ENCODE results near the gene GRB10. TPM values are rescaled to one million over a fixed set of nuclear protein-coding genes. Genes with fewer than 3 reads are reported as not detected.

GRB10 gene
- total RNA-seq, 1 experiment from 2014 or later = 47.9 TPM

- CTCF ChIA-PET = no interaction called here
- H4K20me1 ChIP-seq (ENCODE audit: insufficient read depth) = peaks cover 26% of the 10 kb centered on the region
- H3K27ac ChIP-seq = no peak overlapping the region
These were observed 98.5 kb downstream of the GRB10 start for GRCh38 chr7:50684011-50684712.

GRCh38 chr7:50682573-50682972 lies 100.1 kb downstream of the GRB10 start:
- Histone ChIP-seq H3K4me3 (no peak overlapping the region), H3K4me1 (replicated peaks; ENCODE audit: insufficient read depth) (peaks cover 32% of the 10 kb centered on the region), H3K4me2 (no peak overlapping the region), H3K79me2 (ENCODE audit: low read depth) (no peaks in the 10 kb centered on the region), H3K9me3 (ENCODE audit: insufficient read depth, low read depth) (no peaks in the 10 kb centered on the region), H2AFZ (no peak overlapping the region), H3F3A (ENCODE audit: insufficient read depth, low read depth) (no peaks in the 10 kb centered on the region; the same call in none of the 2 replicates), H4K20me1 (ENCODE audit: insufficient read depth) (peaks cover 38% of the 10 kb centered on the region), H3K9me2 (ENCODE audit: insufficient read depth) (no peaks in the 10 kb centered on the region), H3K27me3 (ENCODE audit: insufficient read depth, low read depth) (no peaks in the 10 kb centered on the region), H3K27ac (no peak overlapping the region), H3K36me3 (ENCODE audit: low read depth) (peaks cover 3% of the 10 kb centered on the region; the same call in 1 of the 2 replicates)
- intact Hi-C loops (cut with micrococcal nuclease; ENCODE audit: unreplicated experiment) = no loop called here
- POLR2A ChIA-PET (ENCODE audit: unreplicated experiment) = no interaction called here
- BruUV-seq (replicated peaks) = no TSS peak
- TF ChIP-seq EZH2 (IDR thresholded peaks at IDR 0.05; ENCODE audit: low read depth) (no peak), CTCF (conservative IDR thresholded peaks at IDR 0.05) (no peak)
- DNase-seq = no peak
- CTCF ChIA-PET = no interaction called here

More at GRCh38 chr7:50684011-50684712, 98.5 kb downstream of the GRB10 start:
- H3K4me1 ChIP-seq (replicated peaks; ENCODE audit: insufficient read depth) = peaks cover 29% of the 10 kb centered on the region
- H3K79me2 ChIP-seq (ENCODE audit: low read depth) = no peaks in the 10 kb centered on the region
- intact Hi-C loops (cut with micrococcal nuclease; ENCODE audit: unreplicated experiment) = loop anchor here (2.0 kb wide), 1 partner anchor 109 kb away; no protein-coding TSS in a partner anchor
- no TSS peak for BruUV-seq (replicated peaks)
- H3K27me3 ChIP-seq (ENCODE audit: insufficient read depth, low read depth) = no peaks in the 10 kb centered on the region
- TF ChIP-seq EZH2 (IDR thresholded peaks at IDR 0.05; ENCODE audit: low read depth) = no peak
- no peak for TF ChIP-seq CTCF (conservative IDR thresholded peaks at IDR 0.05)
- H3K4me2 ChIP-seq = no peak overlapping the region
- no peaks in the 10 kb centered on the region for H3K9me2 ChIP-seq (ENCODE audit: insufficient read depth)
- peaks cover 5% of the 10 kb centered on the region; the same call in 1 of the 2 replicates for H3K36me3 ChIP-seq (ENCODE audit: low read depth)
- no peaks in the 10 kb centered on the region for H3K9me3 ChIP-seq (ENCODE audit: insufficient read depth, low read depth)
- no peak for DNase-seq
- H3K4me3 ChIP-seq = no peak overlapping the region
- POLR2A ChIA-PET (ENCODE audit: unreplicated experiment) = no interaction called here
- no peaks in the 10 kb centered on the region; the same call in none of the 2 replicates for H3F3A ChIP-seq (ENCODE audit: insufficient read depth, low read depth)
- H2AFZ ChIP-seq = no peak overlapping the region

GRCh38 chr7:50682079-50682478 lies 100.6 kb downstream of the GRB10 start:
- intact Hi-C loops (cut with micrococcal nuclease; ENCODE audit: unreplicated experiment) = no loop called here

More at GRCh38 chr7:50682079-50682478, 100.6 kb downstream of the GRB10 start:
- Histone ChIP-seq H3K9me2 (ENCODE audit: insufficient read depth) (no peaks in the 10 kb centered on the region), H3K79me2 (ENCODE audit: low read depth) (no peaks in the 10 kb centered on the region), H3K27ac (no peak overlapping the region), H3K9me3 (ENCODE audit: insufficient read depth, low read depth) (no peaks in the 10 kb centered on the region), H3F3A (ENCODE audit: insufficient read depth, low read depth) (no peaks in the 10 kb centered on the region; the same call in none of the 2 replicates), H4K20me1 (ENCODE audit: insufficient read depth) (peaks cover 43% of the 10 kb centered on the region), H2AFZ (no peak overlapping the region), H3K27me3 (ENCODE audit: insufficient read depth, low read depth) (no peaks in the 10 kb centered on the region), H3K4me2 (no peak overlapping the region), H3K4me3 (no peak overlapping the region), H3K4me1 (replicated peaks; ENCODE audit: insufficient read depth) (peaks cover 32% of the 10 kb centered on the region), H3K36me3 (ENCODE audit: low read depth) (peaks cover 3% of the 10 kb centered on the region; the same call in 1 of the 2 replicates)
- TF ChIP-seq CTCF (conservative IDR thresholded peaks at IDR 0.05) (no peak), EZH2 (IDR thresholded peaks at IDR 0.05; ENCODE audit: low read depth) (no peak)
- BruUV-seq (replicated peaks) = no TSS peak
- no peak for DNase-seq
- POLR2A ChIA-PET (ENCODE audit: unreplicated experiment) = no interaction called here
- CTCF ChIA-PET = no interaction called here
